GM23338 (cell line): ENCODE measurements around the gene SCYGR4. TPM values are rescaled to one million over a fixed set of nuclear protein-coding genes. Genes with fewer than 3 reads are reported as not detected.

Source experiments
- ATAC-seq: fragments of 200-7000 bp; cut with Tn5 transposase; 3 replicates; pipeline ENCODE4 v1.9.1; 2020
- DNase-seq: peaks from one replicate; pipeline ENCODE4 v3.0.0-alpha.2; 2015; ENCODE audit warnings: low spot score
- H2AFZ ChIP-seq: fragments of 200-600 bp; sonication (generic); 2 replicates; pipeline ENCODE4 v1.8.0; 2016; ENCODE audit warnings: antibody characterized with exemption, mild to moderate bottlenecking, moderate library complexity
- H3F3A ChIP-seq: fragments of 200-600 bp; sonication (generic); replicated peaks from 2 replicates; pipeline ENCODE4 v1.8.0; 2017; ENCODE audit warnings: antibody characterized with exemption, mixed run types, low read depth
- H3K27ac ChIP-seq: fragments of 200-600 bp; sonication (generic); 2 replicates; pipeline ENCODE4 v1.6.1; 2016; ENCODE audit warnings: low read depth
- H3K27me3 ChIP-seq: fragments of 200-600 bp; sonication (generic); 2 replicates; pipeline ENCODE4 v1.8.0; 2016; ENCODE audit warnings: mild to moderate bottlenecking, mixed run types, moderate library complexity; ENCODE audit not compliant: insufficient read depth
- H3K36me3 ChIP-seq: fragments of 200-600 bp; sonication (generic); 2 replicates; pipeline ENCODE4 v1.8.0; 2016; ENCODE audit warnings: mild to moderate bottlenecking; ENCODE audit not compliant: insufficient read depth
- H3K4me1 ChIP-seq: fragments of 200-600 bp; sonication (generic); 2 replicates; pipeline ENCODE4 v1.8.0; 2016; ENCODE audit warnings: mild to moderate bottlenecking, moderate library complexity; ENCODE audit not compliant: insufficient read depth
- H3K4me2 ChIP-seq: fragments of 200-600 bp; sonication (generic); 2 replicates; pipeline ENCODE4 v1.7.1; 2017; ENCODE audit warnings: mixed run types
- H3K4me3 ChIP-seq: fragments of 200-600 bp; sonication (generic); 2 replicates; pipeline ENCODE4 v1.6.1; 2016; ENCODE audit warnings: mixed run types
- H3K79me2 ChIP-seq: fragments of 200-600 bp; sonication (generic); replicated peaks from 2 replicates; pipeline ENCODE4 v1.8.0; 2017; ENCODE audit warnings: mild to moderate bottlenecking; ENCODE audit not compliant: insufficient read depth
- H3K9me2 ChIP-seq: fragments of 200-600 bp; sonication (generic); 2 replicates; pipeline ENCODE4 v1.8.0; 2017; ENCODE audit not compliant: insufficient read depth
- H4K20me1 ChIP-seq: fragments of 200-600 bp; sonication (generic); replicated peaks from 2 replicates; pipeline ENCODE4 v1.8.0; 2017; ENCODE audit warnings: mild to moderate bottlenecking; ENCODE audit not compliant: insufficient read depth
- H3K27ac Mint-ChIP-seq: 2 replicates; pipeline ENCODE4 v1.8.0; 2020; ENCODE audit warnings: inconsistent platforms, mild to moderate bottlenecking, moderate library complexity, mixed read lengths
- H3K27me3 Mint-ChIP-seq: 3 replicates; pipeline ENCODE4 v1.8.0; 2022; ENCODE audit warnings: low read depth, mild to moderate bottlenecking, moderate library complexity, mixed read lengths, inconsistent platforms; ENCODE audit not compliant: insufficient read depth, poor library complexity
- H3K36me3 Mint-ChIP-seq: 3 replicates; pipeline ENCODE4 v1.8.0; 2021; ENCODE audit warnings: low read depth, mild to moderate bottlenecking, inconsistent platforms, moderate library complexity, mixed read lengths
- H3K4me1 Mint-ChIP-seq: 3 replicates; pipeline ENCODE4 v1.8.0; 2020; ENCODE audit warnings: mild to moderate bottlenecking, inconsistent platforms, mixed read lengths
- H3K4me3 Mint-ChIP-seq: 3 replicates; pipeline ENCODE4 v1.8.0; 2021; ENCODE audit warnings: moderate library complexity, mild to moderate bottlenecking, inconsistent platforms, mixed read lengths
- H3K9me3 Mint-ChIP-seq: 3 replicates; pipeline ENCODE4 v1.8.0; 2020; ENCODE audit warnings: moderate library complexity, mild to moderate bottlenecking, inconsistent platforms, mixed read lengths
- CREB1 ChIP-seq: fragments of 250-450 bp; sonication (Bioruptor Pico); IDR thresholded peaks from 2 replicates; pipeline ENCODE4 v1.5.0; 2020; ENCODE audit warnings: low read depth, mild to moderate bottlenecking, moderate library complexity
- ETS1 ChIP-seq: IDR thresholded peaks from 2 replicates; pipeline ENCODE4 v1.6.1; 2016; ENCODE audit warnings: antibody characterized with exemption
- EZH2phosphoT487 ChIP-seq: fragments of 200-600 bp; sonication (generic); IDR thresholded peaks from one replicate; pipeline ENCODE4 v1.8.1; 2018; ENCODE audit warnings: antibody characterized with exemption; ENCODE audit not compliant: unreplicated experiment
- NANOG ChIP-seq: IDR thresholded peaks from 2 replicates; pipeline ENCODE4 v1.6.1; 2016; ENCODE audit warnings: antibody characterized with exemption, borderline replicate concordance
- ZNF331 ChIP-seq: fragments of 250-450 bp; sonication (Bioruptor Pico); IDR thresholded peaks from 2 replicates; pipeline ENCODE4 v1.5.0; 2020; ENCODE audit warnings: low read depth, mild to moderate bottlenecking, moderate library complexity
- ZNF462 ChIP-seq: fragments of 250-450 bp; sonication (Bioruptor Pico); IDR thresholded peaks from 2 replicates; pipeline ENCODE4 v1.5.0; 2020; ENCODE audit warnings: mild to moderate bottlenecking, moderate library complexity
- polyA plus RNA-seq: library from polyadenylated mRNA; unstranded; fragments of >200 nt; fragmentation: Nextera tagmentation; extraction: Ambion mirVana; gene quantifications from 2 replicates; pipeline ENCODE4 v1.2.1, GENCODE V29; 2016
- total RNA-seq: library from RNA; depleted of rRNA; stranded (reverse); fragments of >200 nt; shearing (Covaris generic); gene quantifications from 2 replicates; pipeline ENCODE4 v1.2.3, GENCODE V29; 2014

The SCYGR4 gene
- total and polyA plus RNA-seq, 2 experiments from 2014 or later, result not detected

- TF ChIP-seq ZNF462 (CRISPR knock-in tag) (no peak), ZNF331 (CRISPR knock-in tag) (no peak), EZH2phosphoT487 (no peak)
- Mint-ChIP-seq H3K4me3 (no peak overlapping the region), H3K9me3 (no peaks in the 10 kb centered on the region), H3K36me3 (no peaks in the 10 kb centered on the region), H3K4me1 (no peaks in the 10 kb centered on the region), H3K27ac (no peak overlapping the region), H3K27me3 (no peaks in the 10 kb centered on the region)
- H3K27me3 ChIP-seq, result no peaks in the 10 kb centered on the region
- H3K79me2 ChIP-seq, result no peaks in the 10 kb centered on the region
- no peak overlapping the region for H3K27ac ChIP-seq
- no peak overlapping the region for H2AFZ ChIP-seq
- H3K4me3 ChIP-seq, result no peak overlapping the region
- no peaks in the 10 kb centered on the region for H3K36me3 ChIP-seq
- no peaks in the 10 kb centered on the region for H3K9me2 ChIP-seq
- H3K4me1 ChIP-seq, result no peaks in the 10 kb centered on the region
- ATAC-seq (no peak), DNase-seq (no peak)
- no peaks in the 10 kb centered on the region; the same call in 1 of the 2 replicates for H4K20me1 ChIP-seq
- H3K4me2 ChIP-seq, result no peak overlapping the region
- no peaks in the 10 kb centered on the region for H3F3A ChIP-seq
These were observed 8.5 kb upstream of the SCYGR4 start for GRCh38 chr2:227608561-227609338.

GRCh38 chr2:227610123-227610522 is 7.2 kb upstream of the SCYGR4 start:
- Mint-ChIP-seq H3K27me3 (no peaks in the 10 kb centered on the region), H3K9me3 (no peaks in the 10 kb centered on the region), H3K4me3 (no peak overlapping the region), H3K4me1 (no peaks in the 10 kb centered on the region), H3K27ac (no peak overlapping the region), H3K36me3 (no peaks in the 10 kb centered on the region)
- no peak overlapping the region for H2AFZ ChIP-seq
- H3K4me2 ChIP-seq, result no peak overlapping the region
- no peaks in the 10 kb centered on the region for H3F3A ChIP-seq
- DNase-seq (no peak), ATAC-seq (no peak)
- no peaks in the 10 kb centered on the region for H3K9me2 ChIP-seq
- no peak overlapping the region for H3K27ac ChIP-seq
- H3K4me3 ChIP-seq, result no peak overlapping the region
- H3K79me2 ChIP-seq, result no peaks in the 10 kb centered on the region
- TF ChIP-seq CREB1 (no peak), NANOG (no peak), ETS1 (no peak), EZH2phosphoT487 (no peak)
- H4K20me1 ChIP-seq, result no peaks in the 10 kb centered on the region; the same call in 1 of the 2 replicates
- no peaks in the 10 kb centered on the region for H3K36me3 ChIP-seq
- no peaks in the 10 kb centered on the region for H3K27me3 ChIP-seq
- H3K4me1 ChIP-seq, result no peaks in the 10 kb centered on the region
